GM12878 (cell line): ENCODE measurements around the gene ZNF543. TPM values are rescaled to one million over a fixed set of nuclear protein-coding genes. Genes with fewer than 3 reads are reported as not detected.

Experiments used
- CHD2 ChIP-seq: IDR thresholded peaks from 2 replicates; pipeline ENCODE4 v1.6.1; 2011; ENCODE audit warnings: low read depth, low read length, improper control_type of control experiment, borderline replicate concordance
- EZH2 ChIP-seq: IDR thresholded peaks from 2 replicates; pipeline ENCODE4 v1.6.1; 2012; ENCODE audit warnings: low read depth, mild to moderate bottlenecking, control low read depth, inconsistent platforms, low read length, borderline replicate concordance; ENCODE audit not compliant: control insufficient read depth
- JUND ChIP-seq: IDR thresholded peaks from 2 replicates; pipeline ENCODE4 v1.6.1; 2012; ENCODE audit warnings: low read depth, mild to moderate bottlenecking, low read length, improper control_type of control experiment, moderate library complexity
- KLF5 ChIP-seq: fragments of 450-650 bp; IDR thresholded peaks from 2 replicates; pipeline ENCODE4 v1.6.1; 2014; ENCODE audit warnings: mild to moderate bottlenecking; ENCODE audit not compliant: partially characterized antibody
- MLLT1 ChIP-seq: fragments of 450-650 bp; IDR thresholded peaks from 2 replicates; pipeline ENCODE4 v1.6.1; 2016; ENCODE audit warnings: mild to moderate bottlenecking
- NFYB ChIP-seq: IDR thresholded peaks from 2 replicates; pipeline ENCODE4 v1.6.1; 2011; ENCODE audit warnings: low read depth, mild to moderate bottlenecking, low read length, improper control_type of control experiment, moderate library complexity; ENCODE audit not compliant: insufficient read depth
- NR2C1 ChIP-seq: fragments of 450-650 bp; IDR thresholded peaks from 2 replicates; pipeline ENCODE4 v1.6.1; 2017; ENCODE audit warnings: antibody characterized with exemption, mild to moderate bottlenecking, moderate library complexity
- NR2C2 ChIP-seq: IDR thresholded peaks from 2 replicates; pipeline ENCODE4 v1.6.1; 2011; ENCODE audit warnings: borderline replicate concordance, low read depth; ENCODE audit not compliant: control insufficient read depth, insufficient read length
- PKNOX1 ChIP-seq: fragments of 450-650 bp; IDR thresholded peaks from 2 replicates; pipeline ENCODE4 v1.6.1; 2016; ENCODE audit warnings: mild to moderate bottlenecking
- RB1 ChIP-seq: fragments of 450-650 bp; formaldehyde crosslinking; IDR thresholded peaks from 2 replicates; pipeline ENCODE4 v1.6.1; 2017; ENCODE audit warnings: mild to moderate bottlenecking, borderline replicate concordance
- SIN3A ChIP-seq: IDR thresholded peaks from 2 replicates; pipeline ENCODE4 v1.6.1; 2012; ENCODE audit warnings: low read depth, low read length, improper control_type of control experiment
- SMARCA5 ChIP-seq: fragments of 450-650 bp; IDR thresholded peaks from 2 replicates; pipeline ENCODE4 v1.6.1; 2017; ENCODE audit warnings: mild to moderate bottlenecking
- SP1 ChIP-seq: IDR thresholded peaks from one replicate; pipeline ENCODE4 v1.6.1; 2011; ENCODE audit warnings: low read depth, low read length
- SREBF2 ChIP-seq: IDR thresholded peaks from 2 replicates; pipeline ENCODE4 v1.6.1; 2012; ENCODE audit warnings: mild to moderate bottlenecking, low read length
- YBX1 ChIP-seq: fragments of 450-650 bp; IDR thresholded peaks from 2 replicates; pipeline ENCODE4 v1.6.1; 2016; ENCODE audit warnings: antibody characterized with exemption
- ZBTB33 ChIP-seq: fragments of 450-650 bp; IDR thresholded peaks from 2 replicates; pipeline ENCODE4 v1.6.1; 2017; ENCODE audit warnings: mild to moderate bottlenecking
- polyA plus RNA-seq, 11 experiments: library from polyadenylated mRNA; depleted of rRNA in 4 of 11; unstranded in 6 of 11; stranded (reverse) in 5 of 11; fragments of >200 nt; fragmentation: Nextera tagmentation in 4 of 11; fragmentation: Illumina TruSeq in 1 of 11; extraction: Ambion mirVana in 4 of 11; extraction: Trizol in 1 of 11; gene quantifications; 1 replicate in 1 of 11; 2 replicates in 10 of 11; pipeline versions ENCODE4 v1.2.1 to v1.2.3, GENCODE V29; 2011 to 2016; ENCODE audit warnings: inconsistent platforms in 2 of 11, missing spikeins in 2 of 11, low read depth in 1 of 11
- total RNA-seq, 4 experiments: library from RNA; depleted of rRNA in 3 of 4; stranded (reverse); fragments of >200 nt in 3 of 4; fragmentation: Illumina TruSeq in 1 of 4; extraction: Trizol in 1 of 4; gene quantifications; 2 replicates each; pipeline versions ENCODE4 v1.2.1 to v1.2.3, GENCODE V29; 2013 to 2021
- TF ChIP-seq, protein P1 (sequence below): fragments of 450-650 bp; IDR thresholded peaks from 2 replicates; pipeline ENCODE4 v1.6.1; 2018; ENCODE audit warnings: borderline replicate concordance, mild to moderate bottlenecking; ENCODE audit not compliant: partially characterized antibody
- TF ChIP-seq, protein P2 (sequence below): fragments of 450-650 bp; formaldehyde crosslinking; IDR thresholded peaks from 2 replicates; pipeline ENCODE4 v1.5.0; 2022; ENCODE audit warnings: mild to moderate bottlenecking, missing genetic modification characterization

Gene ZNF543
- total and polyA plus RNA-seq, 10 of the 15 experiments (the other 5 are each of a cell fraction or from before 2014, with no cell fraction given): 0.53 to 9.0 (median 3.5) TPM

- TF ChIP-seq, protein P1, sequence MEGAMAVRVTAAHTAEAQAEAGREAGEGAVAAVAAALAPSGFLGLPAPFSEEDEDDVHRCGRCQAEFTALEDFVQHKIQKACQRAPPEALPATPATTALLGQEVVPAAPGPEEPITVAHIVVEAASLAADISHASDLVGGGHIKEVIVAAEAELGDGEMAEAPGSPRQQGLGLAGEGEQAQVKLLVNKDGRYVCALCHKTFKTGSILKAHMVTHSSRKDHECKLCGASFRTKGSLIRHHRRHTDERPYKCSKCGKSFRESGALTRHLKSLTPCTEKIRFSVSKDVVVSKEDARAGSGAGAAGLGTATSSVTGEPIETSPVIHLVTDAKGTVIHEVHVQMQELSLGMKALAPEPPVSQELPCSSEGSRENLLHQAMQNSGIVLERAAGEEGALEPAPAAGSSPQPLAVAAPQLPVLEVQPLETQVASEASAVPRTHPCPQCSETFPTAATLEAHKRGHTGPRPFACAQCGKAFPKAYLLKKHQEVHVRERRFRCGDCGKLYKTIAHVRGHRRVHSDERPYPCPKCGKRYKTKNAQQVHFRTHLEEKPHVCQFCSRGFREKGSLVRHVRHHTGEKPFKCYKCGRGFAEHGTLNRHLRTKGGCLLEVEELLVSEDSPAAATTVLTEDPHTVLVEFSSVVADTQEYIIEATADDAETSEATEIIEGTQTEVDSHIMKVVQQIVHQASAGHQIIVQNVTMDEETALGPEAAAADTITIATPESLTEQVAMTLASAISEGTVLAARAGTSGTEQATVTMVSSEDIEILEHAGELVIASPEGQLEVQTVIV: no peak
- TF ChIP-seq NR2C1 (0 out of 2 replicates have a peak, but pooled peaks have one; percentile 3), SMARCA5 (no peak), YBX1 (no peak), CHD2 (peak; percentile 66), PKNOX1 (peak; percentile 76), EZH2 (no peak), RB1 (no peak), KLF5 (peak; percentile 28), ZBTB33 (no peak), SIN3A (peak; percentile 76), SREBF2 (no peak), NFYB (peak; percentile 82), JUND (0 out of 2 replicates have a peak, but pooled peaks have one; percentile 6), SP1 (peak; percentile 80), NR2C2 (no peak), MLLT1 (peak; percentile 86)
- TF ChIP-seq, protein P2, sequence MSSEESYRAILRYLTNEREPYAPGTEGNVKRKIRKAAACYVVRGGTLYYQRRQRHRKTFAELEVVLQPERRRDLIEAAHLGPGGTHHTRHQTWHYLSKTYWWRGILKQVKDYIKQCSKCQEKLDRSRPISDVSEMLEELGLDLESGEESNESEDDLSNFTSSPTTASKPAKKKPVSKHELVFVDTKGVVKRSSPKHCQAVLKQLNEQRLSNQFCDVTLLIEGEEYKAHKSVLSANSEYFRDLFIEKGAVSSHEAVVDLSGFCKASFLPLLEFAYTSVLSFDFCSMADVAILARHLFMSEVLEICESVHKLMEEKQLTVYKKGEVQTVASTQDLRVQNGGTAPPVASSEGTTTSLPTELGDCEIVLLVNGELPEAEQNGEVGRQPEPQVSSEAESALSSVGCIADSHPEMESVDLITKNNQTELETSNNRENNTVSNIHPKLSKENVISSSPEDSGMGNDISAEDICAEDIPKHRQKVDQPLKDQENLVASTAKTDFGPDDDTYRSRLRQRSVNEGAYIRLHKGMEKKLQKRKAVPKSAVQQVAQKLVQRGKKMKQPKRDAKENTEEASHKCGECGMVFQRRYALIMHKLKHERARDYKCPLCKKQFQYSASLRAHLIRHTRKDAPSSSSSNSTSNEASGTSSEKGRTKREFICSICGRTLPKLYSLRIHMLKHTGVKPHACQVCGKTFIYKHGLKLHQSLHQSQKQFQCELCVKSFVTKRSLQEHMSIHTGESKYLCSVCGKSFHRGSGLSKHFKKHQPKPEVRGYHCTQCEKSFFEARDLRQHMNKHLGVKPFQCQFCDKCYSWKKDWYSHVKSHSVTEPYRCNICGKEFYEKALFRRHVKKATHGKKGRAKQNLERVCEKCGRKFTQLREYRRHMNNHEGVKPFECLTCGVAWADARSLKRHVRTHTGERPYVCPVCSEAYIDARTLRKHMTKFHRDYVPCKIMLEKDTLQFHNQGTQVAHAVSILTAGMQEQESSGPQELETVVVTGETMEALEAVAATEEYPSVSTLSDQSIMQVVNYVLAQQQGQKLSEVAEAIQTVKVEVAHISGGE (CRISPR knock-in tag): no peak
Measured at GRCh38 chr19:57350877-57351805, 30.9 kb downstream of the ZNF543 start, which contains the start of gene ZNF304 (continued).
